Measurements from ENCODE around the gene EEF1AKMT1. TPM values are rescaled to one million over a fixed set of nuclear protein-coding genes. Genes with fewer than 3 reads are reported as not detected.

Gene EEF1AKMT1
- total RNA-seq, 2 experiments from 2014 or later, result 1.9 to 2.5 TPM

DNA sequence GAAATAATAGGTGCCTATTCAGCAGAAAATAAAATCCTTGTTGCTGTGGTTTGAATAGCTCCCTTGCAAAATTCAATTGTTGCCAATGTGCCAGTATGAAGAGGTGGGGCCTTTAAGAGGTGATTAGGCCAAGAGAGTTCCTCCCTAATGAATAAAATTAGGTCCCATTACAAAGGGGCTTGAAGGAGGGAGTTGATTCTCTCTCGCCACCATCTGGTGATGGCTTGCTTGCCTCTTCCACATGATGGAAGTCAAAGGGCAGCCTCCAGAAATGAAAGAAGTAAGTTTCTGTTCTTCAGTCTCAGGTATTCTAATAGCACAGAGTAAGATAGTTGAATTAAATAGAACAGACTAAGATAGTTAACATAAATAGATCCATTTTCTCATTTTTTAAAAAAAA is 3.0 kb upstream of the EEF1AKMT1 start:
- no peak for DNase-seq
- H3K4me1 Mint-ChIP-seq (ENCODE audit: low read depth), result peaks cover 25% of the 10 kb centered on the region
- Histone ChIP-seq H3K4me3 (ENCODE audit: low read length) (no peak overlapping the region), H3K27me3 (ENCODE audit: control insufficient read depth in 1 of 2, insufficient read depth in 2 of 2, low read length in 2 of 2) (no peaks in the 10 kb centered on the region), H3K4me1 (ENCODE audit: insufficient read depth, low read length) (peaks cover 26% of the 10 kb centered on the region), H3K36me3 (ENCODE audit: insufficient read depth, low read length) (peaks cover 4% of the 10 kb centered on the region), H3K27ac (ENCODE audit: low read depth in 1 of 2, low read length in 2 of 2) (no peak overlapping the region), H3K9me3 (ENCODE audit: control insufficient read depth in 1 of 2, insufficient read depth in 1 of 2, low read length in 2 of 2) (no peaks in the 10 kb centered on the region)
- no peak overlapping the region for H3K4me3 Mint-ChIP-seq
- no peak overlapping the region for H3K27ac Mint-ChIP-seq
- TF ChIP-seq, protein P1, sequence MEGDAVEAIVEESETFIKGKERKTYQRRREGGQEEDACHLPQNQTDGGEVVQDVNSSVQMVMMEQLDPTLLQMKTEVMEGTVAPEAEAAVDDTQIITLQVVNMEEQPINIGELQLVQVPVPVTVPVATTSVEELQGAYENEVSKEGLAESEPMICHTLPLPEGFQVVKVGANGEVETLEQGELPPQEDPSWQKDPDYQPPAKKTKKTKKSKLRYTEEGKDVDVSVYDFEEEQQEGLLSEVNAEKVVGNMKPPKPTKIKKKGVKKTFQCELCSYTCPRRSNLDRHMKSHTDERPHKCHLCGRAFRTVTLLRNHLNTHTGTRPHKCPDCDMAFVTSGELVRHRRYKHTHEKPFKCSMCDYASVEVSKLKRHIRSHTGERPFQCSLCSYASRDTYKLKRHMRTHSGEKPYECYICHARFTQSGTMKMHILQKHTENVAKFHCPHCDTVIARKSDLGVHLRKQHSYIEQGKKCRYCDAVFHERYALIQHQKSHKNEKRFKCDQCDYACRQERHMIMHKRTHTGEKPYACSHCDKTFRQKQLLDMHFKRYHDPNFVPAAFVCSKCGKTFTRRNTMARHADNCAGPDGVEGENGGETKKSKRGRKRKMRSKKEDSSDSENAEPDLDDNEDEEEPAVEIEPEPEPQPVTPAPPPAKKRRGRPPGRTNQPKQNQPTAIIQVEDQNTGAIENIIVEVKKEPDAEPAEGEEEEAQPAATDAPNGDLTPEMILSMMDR (IDR thresholded peaks at IDR 0.05), result no peak
- ATAC-seq (ENCODE audit: poor library complexity), result no peak
- intact Hi-C loops (cut with DNase I, micrococcal nuclease), result loop anchor here in 1 of 2 experiments (5.0 to 10.0 kb wide), 5 partner anchors 126 to 1142 kb away; partner anchors contain the start of genes CRYL1, MPHOSPH8, XPO4 and ZMYM2
- ChIA-PET CTCF (no interaction called here), POLR2A (no interaction called here)
- peaks cover 24% of the 10 kb centered on the region for H3K36me3 Mint-ChIP-seq (ENCODE audit: low read depth)
- no peaks in the 10 kb centered on the region for H3K27me3 Mint-ChIP-seq
- no peaks in the 10 kb centered on the region for H3K9me3 Mint-ChIP-seq

GRCh38 chr13:20775961-20776360 is 2.2 kb upstream of the EEF1AKMT1 start:
- no peak overlapping the region for H3K27ac ChIP-seq (ENCODE audit: low read depth in 1 of 2, low read length in 2 of 2)
- TF ChIP-seq, protein P1 (IDR thresholded peaks at IDR 0.05), result no peak
- intact Hi-C loops (cut with DNase I, micrococcal nuclease), result loop anchor here in 1 of 2 experiments (2.0 to 10.0 kb wide), 6 partner anchors 126 to 1141 kb away; partner anchors contain the start of genes CRYL1, IFT88, MPHOSPH8 and XPO4
- no peaks in the 10 kb centered on the region for H3K27me3 Mint-ChIP-seq
- peaks cover 29% of the 10 kb centered on the region for H3K4me1 ChIP-seq (ENCODE audit: insufficient read depth, low read length)
- H3K27ac Mint-ChIP-seq, result no peak overlapping the region
- H3K9me3 Mint-ChIP-seq, result no peaks in the 10 kb centered on the region
- H3K36me3 ChIP-seq (ENCODE audit: insufficient read depth, low read length), result peaks cover 1% of the 10 kb centered on the region
- no peak overlapping the region for H3K4me3 ChIP-seq (ENCODE audit: low read length)
- H3K4me3 Mint-ChIP-seq, result no peak overlapping the region
- ChIA-PET POLR2A (no interaction called here), CTCF (no interaction called here)
- H3K9me3 ChIP-seq (ENCODE audit: control insufficient read depth in 1 of 2, insufficient read depth in 1 of 2, low read length in 2 of 2), result no peaks in the 10 kb centered on the region
- no peak for ATAC-seq (ENCODE audit: poor library complexity)
- H3K4me1 Mint-ChIP-seq (ENCODE audit: low read depth), result peaks cover 30% of the 10 kb centered on the region
- no peak for DNase-seq
- no peaks in the 10 kb centered on the region for H3K27me3 ChIP-seq (ENCODE audit: control insufficient read depth in 1 of 2, insufficient read depth in 2 of 2, low read length in 2 of 2)
- H3K36me3 Mint-ChIP-seq (ENCODE audit: low read depth), result peaks cover 16% of the 10 kb centered on the region

GRCh38 chr13:20774746-20775145 is 985 bp upstream of the EEF1AKMT1 start:
- H3K27me3 Mint-ChIP-seq, result no peaks in the 10 kb centered on the region
- Histone ChIP-seq H3K36me3 (ENCODE audit: insufficient read depth, low read length) (peaks cover 9% of the 10 kb centered on the region), H3K27ac (ENCODE audit: low read depth in 1 of 2, low read length in 2 of 2) (no peak overlapping the region), H3K27me3 (ENCODE audit: control insufficient read depth in 1 of 2, insufficient read depth in 2 of 2, low read length in 2 of 2) (no peaks in the 10 kb centered on the region), H3K9me3 (ENCODE audit: control insufficient read depth in 1 of 2, insufficient read depth in 1 of 2, low read length in 2 of 2) (no peaks in the 10 kb centered on the region), H3K4me3 (ENCODE audit: low read length) (no peak overlapping the region), H3K4me1 (ENCODE audit: insufficient read depth, low read length) (peaks cover 31% of the 10 kb centered on the region)
- CTCF ChIA-PET, result interaction anchor here (1.1 kb wide), 1 partner anchor 20 kb away, joined by 3 read pairs; no protein-coding TSS in a partner anchor
- peak overlapping the region; percentile 98 for H3K27ac Mint-ChIP-seq
- DNase-seq (no peak), ATAC-seq (ENCODE audit: poor library complexity) (no peak)
- no peaks in the 10 kb centered on the region for H3K9me3 Mint-ChIP-seq
- H3K4me3 Mint-ChIP-seq, result peak overlapping the region; percentile 98
- peaks cover 38% of the 10 kb centered on the region for H3K4me1 Mint-ChIP-seq (ENCODE audit: low read depth)
- H3K36me3 Mint-ChIP-seq (ENCODE audit: low read depth), result peaks cover 23% of the 10 kb centered on the region
- TF ChIP-seq, protein P1 (IDR thresholded peaks at IDR 0.05), result no peak
- intact Hi-C loops (cut with DNase I, micrococcal nuclease), result loop anchor here (2.0 to 10.0 kb wide), 8 partner anchors 128 to 1140 kb away; partner anchors contain the start of genes CRYL1 (in 2 of the 2), IFT88 (in 1 of the 2), MPHOSPH8 (in 1 of the 2) and MRPL57 (in 1 of the 2)
- POLR2A ChIA-PET, result interaction anchor here (1.2 to 1.6 kb wide), 2 partner anchors 13 to 51 kb away, joined by 3 read pairs; no protein-coding TSS in a partner anchor
